AG09309 (cell line): ENCODE results near the gene KPNA6.
"Not testable (repeated sequence)": the region's sequence is repeated elsewhere in the genome, so short reads cannot be mapped to it uniquely, and the experiment has no call there.

Experiments
- DNase-seq: peaks from one replicate; pipeline ENCODE4 v3.0.0-alpha.2; 2010; ENCODE audit warnings: low read depth
- H3K4me3 ChIP-seq: 2 replicates; pipeline ENCODE4 v1.5.1; 2011; ENCODE audit warnings: mild to moderate bottlenecking, low read depth, low read length, moderate library complexity; ENCODE audit not compliant: control insufficient read depth
- CTCF ChIP-seq: IDR thresholded peaks from 2 replicates; pipeline ENCODE4 v1.5.1; 2011; ENCODE audit warnings: mild to moderate bottlenecking, low read depth, low read length, inconsistent platforms; ENCODE audit not compliant: insufficient read depth, control insufficient read depth; ENCODE audit errors: missing control alignments

Gene KPNA6

GRCh38 chr1:32138965-32139364 lies 31.1 kb downstream of the KPNA6 start:
- no peak overlapping the region for H3K4me3 ChIP-seq
- TF ChIP-seq CTCF = no peak
- DNase-seq = no peak

GRCh38 chr1:32142446-32143301 lies 34.8 kb downstream of the KPNA6 start:
- peak; percentile 54 for DNase-seq
- TF ChIP-seq CTCF = no peak

GRCh38 chr1:32143302-32143695 lies 35.4 kb downstream of the KPNA6 start:
- H3K4me3 ChIP-seq, DNase-seq: not testable (repeated sequence)

More at GRCh38 chr1:32142446-32143301, 34.8 kb downstream of the KPNA6 start:
- no peak overlapping the region for H3K4me3 ChIP-seq

- H3K4me3 ChIP-seq = no peak overlapping the region
- TF ChIP-seq CTCF = no peak
- no peak for DNase-seq
Observed at GRCh38 chr1:32144033-32144432, 36.2 kb downstream of the KPNA6 start.

- not testable (repeated sequence) for DNase-seq, H3K4me3 ChIP-seq
Observed at GRCh38 chr1:32147799-32148198, 39.9 kb downstream of the KPNA6 start.

- TF ChIP-seq CTCF = no peak
- H3K4me3 ChIP-seq = no peak overlapping the region
- DNase-seq = no peak
Observed at GRCh38 chr1:32150847-32151246, 43.0 kb downstream of the KPNA6 start.

GRCh38 chr1:32151319-32151787 lies 43.5 kb downstream of the KPNA6 start:
- no peak for TF ChIP-seq CTCF
- peak; percentile 27 for DNase-seq
- H3K4me3 ChIP-seq = no peak overlapping the region

- H3K4me3 ChIP-seq = no peak overlapping the region
- no peak for TF ChIP-seq CTCF
- DNase-seq = no peak
Observed at GRCh38 chr1:32159189-32159588, 51.3 kb downstream of the KPNA6 start.
